GM18502 (cell line): ENCODE results near the gene PACSIN2.

ENCODE experiments used
- ATAC-seq: cut with Tn5 transposase; IDR thresholded peaks from one replicate; pipeline ENCODE4 v1.9.1; 2021; ENCODE audit warnings: mild to moderate bottlenecking; ENCODE audit not compliant: unreplicated experiment, poor library complexity

Gene PACSIN2

GRCh38 chr22:42914511-42915076, 100.4 kb downstream of the PACSIN2 start:
- no peak for ATAC-seq

GRCh38 chr22:42913874-42914510, 101.0 kb downstream of the PACSIN2 start:
- no peak for ATAC-seq

GRCh38 chr22:42912059-42912458, 102.9 kb downstream of the PACSIN2 start:
- no peak for ATAC-seq

- ATAC-seq: no peak
Observed at GRCh38 chr22:42910221-42910942, 104.6 kb downstream of the PACSIN2 start.

- ATAC-seq: no peak
Observed at GRCh38 chr22:42909363-42910058, 105.4 kb downstream of the PACSIN2 start.

GRCh38 chr22:42908374-42908746, 106.6 kb downstream of the PACSIN2 start:
- ATAC-seq: no peak

- ATAC-seq: no peak
Observed at GRCh38 chr22:42907404-42908373, 107.3 kb downstream of the PACSIN2 start.

GRCh38 chr22:42906605-42907348, 108.2 kb downstream of the PACSIN2 start:
- ATAC-seq: no peak

GRCh38 chr22:42905702-42906183, 109.2 kb downstream of the PACSIN2 start:
- no peak for ATAC-seq

- ATAC-seq: no peak
Observed at GRCh38 chr22:42905217-42905616, 109.7 kb downstream of the PACSIN2 start.

- no peak for ATAC-seq
Observed at GRCh38 chr22:42904050-42904449, 110.9 kb downstream of the PACSIN2 start.

- ATAC-seq: no peak
Observed at GRCh38 chr22:42902875-42903510, 112.0 kb downstream of the PACSIN2 start.

GRCh38 chr22:42901790-42902508, 113.0 kb downstream of the PACSIN2 start:
- no peak for ATAC-seq

GRCh38 chr22:42897960-42898359, 117.0 kb downstream of the PACSIN2 start:
- no peak for ATAC-seq

GRCh38 chr22:42895541-42895981, 119.4 kb downstream of the PACSIN2 start:
- no peak for ATAC-seq

- peak; percentile 47 for ATAC-seq
Observed at GRCh38 chr22:42895087-42895486, 119.9 kb downstream of the PACSIN2 start.

- no peak for ATAC-seq
Observed at GRCh38 chr22:42893371-42894150, 121.4 kb downstream of the PACSIN2 start.
